CD1c-positive myeloid dendritic cell (primary cell): ENCODE measurements around the gene ZNF771.
A peak's percentile ranks its signal among the peaks of the same experiment; 100 is the strongest.
"Not testable (repeated sequence)": the region's sequence is repeated elsewhere in the genome, so short reads cannot be mapped to it uniquely, and the experiment has no call there.

Experiments used
- DNase-seq: peaks from one replicate; pipeline ENCODE4 v3.0.0-alpha.2; 2016; ENCODE audit errors: extremely low spot score

Gene ZNF771

DNA sequence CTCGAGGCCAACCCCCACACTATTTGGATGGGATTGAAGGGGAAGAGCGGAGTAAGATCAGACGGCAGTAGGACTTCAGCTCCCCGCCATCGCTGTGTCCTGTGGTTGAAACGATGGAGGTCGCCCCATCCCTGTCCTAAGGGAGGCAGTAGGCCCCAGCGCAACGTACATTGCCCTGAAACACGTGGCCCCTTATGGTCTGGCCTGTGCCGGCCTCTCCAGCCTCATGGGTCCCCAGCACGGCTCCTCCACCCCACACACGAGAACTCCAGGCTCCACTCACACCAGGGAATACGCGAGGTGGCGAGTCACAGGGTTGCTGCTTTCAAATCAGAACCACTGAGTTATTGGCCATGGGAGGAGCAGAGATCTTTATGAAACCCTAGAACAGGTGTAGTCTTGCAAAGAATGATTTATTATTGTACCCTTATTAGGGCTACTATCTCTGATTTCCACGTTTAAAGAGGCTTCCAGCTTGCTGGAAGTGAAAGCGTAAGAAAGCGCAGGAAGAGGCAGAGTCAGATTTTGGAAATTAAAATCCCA, 23.1 kb downstream of the ZNF771 start:
- no peak for DNase-seq

GRCh38 chr16:30434852-30435251, 27.4 kb downstream of the ZNF771 start:
- no peak for DNase-seq

DNA sequence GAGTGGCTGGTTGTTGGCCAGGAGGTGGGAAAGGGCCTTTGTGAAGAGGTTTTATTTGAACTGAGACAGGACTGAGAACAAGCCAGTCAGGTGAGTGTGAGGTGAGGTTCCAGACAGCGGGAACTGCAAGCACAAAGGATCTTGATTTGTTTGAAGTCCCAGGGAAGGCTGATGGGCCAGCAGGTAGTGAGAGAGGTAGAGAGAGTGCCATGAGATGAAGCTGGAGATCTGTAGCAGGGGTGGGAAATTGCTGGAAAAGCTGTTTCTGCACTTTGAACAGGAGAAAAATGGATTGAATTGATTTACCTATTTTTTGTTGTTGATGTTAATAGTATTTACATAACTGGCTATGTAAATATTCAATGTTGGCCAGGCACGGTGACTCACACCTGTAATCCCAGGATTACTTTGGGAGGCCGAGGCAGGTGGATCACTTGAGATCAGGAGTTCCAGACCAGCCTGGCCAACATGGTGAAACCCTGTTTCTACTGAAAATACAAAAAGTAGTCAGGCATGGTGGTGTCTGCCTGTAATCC, 30.2 kb downstream of the ZNF771 start:
- no peak for DNase-seq

DNA sequence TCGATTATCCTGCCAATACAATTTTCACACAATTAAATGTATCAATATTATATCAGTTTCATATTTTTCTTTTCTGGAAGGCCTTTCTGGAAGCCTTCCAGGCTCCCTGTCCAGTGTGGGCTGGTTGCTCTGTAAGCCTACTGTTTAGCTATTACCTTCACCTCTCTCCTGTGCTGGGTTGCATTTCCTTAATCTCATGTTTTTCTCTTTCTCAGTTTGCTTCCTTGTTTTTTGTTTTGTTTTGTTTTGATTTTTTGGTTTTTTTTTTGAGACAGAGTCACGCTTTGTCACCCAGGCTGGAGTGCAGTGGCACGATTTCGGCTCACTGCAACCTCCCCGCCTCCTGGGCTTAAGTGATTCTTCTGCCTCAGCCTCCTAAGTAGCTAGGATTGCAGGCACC, 31.4 kb downstream of the ZNF771 start:
- no peak for DNase-seq

- peak; percentile 63 for DNase-seq
These were observed 32.4 kb downstream of the ZNF771 start for GRCh38 chr16:30439720-30440348.

DNA sequence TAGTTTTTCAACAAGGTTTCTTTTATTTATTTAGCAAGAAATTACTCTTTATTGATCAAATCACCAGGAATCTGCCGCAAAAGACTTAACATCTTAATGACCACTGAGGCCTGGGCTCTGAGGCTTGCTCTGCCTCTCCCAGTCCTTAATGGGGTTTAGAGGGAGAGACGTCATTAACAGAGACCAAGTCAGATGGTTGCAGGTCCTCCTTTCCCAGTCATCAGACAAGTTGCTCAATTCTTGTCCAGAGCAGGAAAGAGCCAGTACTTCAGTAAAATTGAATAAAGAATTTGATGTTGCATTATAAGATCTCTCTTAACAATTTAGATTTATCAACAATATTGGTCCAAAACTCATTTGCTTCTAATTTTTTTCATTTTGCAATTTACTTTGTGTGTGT, 36.2 kb downstream of the ZNF771 start:
- no peak for DNase-seq

GRCh38 chr16:30444231-30445148, 37.1 kb downstream of the ZNF771 start:
- DNase-seq, result no peak

DNA sequence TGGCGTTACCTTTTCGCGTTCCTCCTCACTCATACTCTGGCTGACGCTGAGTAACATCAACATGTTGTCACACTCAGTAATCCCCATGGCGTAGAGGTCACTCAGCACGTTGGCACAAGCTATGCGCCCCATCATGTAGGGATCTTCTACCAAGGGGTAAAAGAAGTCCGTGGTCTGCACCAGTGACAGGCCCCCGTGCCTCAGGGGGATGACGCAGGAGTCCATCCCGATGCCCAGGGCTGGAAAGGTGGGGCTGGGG, 37.7 kb downstream of the ZNF771 start:
- no peak for DNase-seq

DNA sequence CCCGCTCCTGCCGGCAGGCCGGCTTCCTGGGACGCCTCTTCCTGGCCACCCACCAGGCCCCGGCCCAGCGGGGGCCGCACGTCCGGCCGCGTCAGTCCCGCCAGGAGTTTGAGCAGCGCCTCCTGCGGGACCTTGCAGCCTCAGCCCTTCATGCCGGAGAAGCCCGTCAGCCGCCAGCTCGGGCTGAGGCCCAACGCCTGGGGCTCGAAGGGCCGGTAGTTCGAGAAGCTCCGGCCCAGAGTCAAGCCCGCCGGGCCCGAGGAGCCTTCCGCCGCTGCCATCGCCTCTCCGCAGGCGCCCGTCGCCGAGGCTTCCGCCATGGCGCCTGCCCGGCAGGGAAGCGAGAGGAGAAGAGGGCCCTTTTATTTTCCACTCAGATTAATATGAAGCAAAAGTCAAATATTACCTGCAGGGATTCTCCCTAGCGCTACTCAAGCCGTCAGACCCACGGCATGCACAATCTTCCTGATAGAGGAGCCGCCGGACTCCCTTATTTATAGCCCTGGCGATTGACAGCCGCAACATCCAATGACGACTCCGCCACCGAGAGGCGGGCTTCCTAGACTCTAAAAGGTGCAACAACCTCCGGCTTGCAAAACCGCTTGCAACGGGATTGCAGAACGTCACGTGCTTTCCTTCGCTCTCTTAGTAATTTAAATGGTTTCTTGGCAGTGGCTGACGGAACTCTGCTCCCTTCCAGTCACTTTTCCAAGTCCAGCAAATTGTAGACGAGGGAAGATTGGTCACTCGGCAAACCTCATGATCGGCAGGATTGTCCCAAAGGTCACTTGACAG, 38.2 kb downstream of the ZNF771 start, which contains the start of gene SEPHS2:
SEPHS2 (minus strand) TSS at position 467 of the 795 bp plus-strand sequence; CDS start at position 320, 147 bp downstream.
- DNase-seq, result peak; percentile 99

DNA sequence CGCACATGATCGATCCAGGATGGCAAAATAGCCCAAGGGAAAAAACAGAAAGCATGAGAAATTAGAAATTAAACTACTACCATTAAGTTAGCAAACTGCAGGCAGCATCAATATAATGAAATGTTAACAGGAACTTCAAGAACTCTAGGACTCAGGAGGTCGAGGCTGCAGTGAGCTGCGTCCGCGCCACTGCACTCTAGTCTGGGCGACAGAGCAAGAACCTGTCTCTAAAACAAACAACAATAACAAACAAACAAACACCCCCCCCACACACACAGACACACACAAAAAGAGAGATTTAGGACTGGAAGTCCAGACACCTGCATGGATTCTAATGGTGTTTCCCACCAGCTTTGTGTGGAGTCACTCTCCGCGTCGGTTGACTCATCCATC, 38.8 kb downstream of the ZNF771 start:
- no peak for DNase-seq

DNA sequence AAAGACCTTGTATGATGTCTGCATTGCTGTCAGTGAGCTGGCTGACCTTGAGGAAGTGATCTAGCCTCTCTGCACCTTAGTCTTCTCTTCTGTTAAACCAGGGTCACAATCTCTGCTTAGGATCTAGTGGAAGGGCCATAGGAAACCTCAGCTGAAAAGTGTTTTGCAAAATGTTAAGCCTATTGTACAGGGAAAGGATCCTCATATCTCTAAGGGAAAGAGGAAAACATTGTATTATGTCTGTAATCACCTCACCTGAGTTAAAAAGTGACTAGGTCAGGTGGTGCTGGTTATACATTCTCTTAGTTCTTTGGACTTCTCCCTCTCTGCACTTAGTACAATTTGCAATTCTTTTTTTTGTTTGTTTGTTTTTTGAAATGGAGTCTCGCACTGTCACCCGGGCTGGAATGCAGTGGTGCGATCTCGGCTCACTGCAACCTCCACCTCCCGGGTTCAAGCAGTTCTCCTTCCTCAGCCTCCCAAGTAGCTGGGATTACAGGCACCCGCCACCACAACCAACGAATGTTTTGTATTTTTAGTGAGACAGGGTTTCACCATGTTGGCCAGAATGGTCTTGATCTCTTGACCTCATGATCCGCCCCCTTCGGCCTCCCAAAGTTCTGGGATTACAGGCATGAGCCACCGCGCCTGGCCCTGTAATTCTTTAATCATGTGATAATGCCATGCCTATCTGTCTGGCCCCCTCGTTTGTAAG, 40.3 kb downstream of the ZNF771 start:
- no peak for DNase-seq

GRCh38 chr16:30449116-30449435, 41.7 kb downstream of the ZNF771 start:
- no peak for DNase-seq

- DNase-seq, result not testable (repeated sequence)
These were observed 45.5 kb downstream of the ZNF771 start for GRCh38 chr16:30452709-30453580.

DNA sequence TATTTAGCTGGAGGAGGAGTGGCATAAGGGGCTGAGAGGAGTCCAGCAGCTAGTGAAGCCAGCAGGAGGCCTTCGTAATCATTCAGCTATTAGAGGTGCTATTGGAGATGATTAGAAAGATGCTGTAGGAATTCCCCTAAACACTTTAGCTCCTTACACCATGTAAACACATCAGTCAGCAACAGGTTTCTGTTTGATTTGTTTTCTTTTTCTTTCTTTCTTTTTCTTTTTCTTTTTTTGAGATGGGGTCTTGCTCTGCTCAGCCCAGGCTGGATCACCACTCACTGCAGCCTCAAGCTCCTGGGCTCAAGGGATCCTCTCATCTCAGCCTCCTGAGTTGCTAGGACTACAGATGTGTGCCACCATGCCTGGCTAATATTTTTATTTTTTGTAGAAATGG, 48.9 kb downstream of the ZNF771 start:
- DNase-seq, result no peak

DNA sequence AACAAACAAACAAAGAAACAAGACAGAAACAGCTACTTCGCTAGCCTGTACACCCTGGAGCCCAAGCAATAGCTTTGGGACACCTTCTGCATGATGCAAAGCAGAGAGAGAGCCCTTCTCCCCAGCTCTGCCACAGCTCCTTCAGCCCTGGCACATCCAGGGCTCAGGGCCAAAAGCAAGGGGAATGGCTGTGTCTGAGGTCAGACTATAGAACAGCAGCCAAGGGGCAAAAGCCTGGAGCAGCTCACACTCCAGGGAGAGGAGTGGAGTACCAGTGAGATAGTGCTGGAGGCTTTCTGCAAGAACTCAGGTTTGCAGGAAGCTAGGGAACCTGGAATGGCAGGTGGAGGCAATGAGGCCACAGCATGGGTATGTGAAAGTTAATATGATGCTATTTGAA, 49.9 kb downstream of the ZNF771 start:
- DNase-seq, result no peak

- DNase-seq, result no peak
These were observed 50.5 kb downstream of the ZNF771 start for GRCh38 chr16:30457743-30458560.

DNA sequence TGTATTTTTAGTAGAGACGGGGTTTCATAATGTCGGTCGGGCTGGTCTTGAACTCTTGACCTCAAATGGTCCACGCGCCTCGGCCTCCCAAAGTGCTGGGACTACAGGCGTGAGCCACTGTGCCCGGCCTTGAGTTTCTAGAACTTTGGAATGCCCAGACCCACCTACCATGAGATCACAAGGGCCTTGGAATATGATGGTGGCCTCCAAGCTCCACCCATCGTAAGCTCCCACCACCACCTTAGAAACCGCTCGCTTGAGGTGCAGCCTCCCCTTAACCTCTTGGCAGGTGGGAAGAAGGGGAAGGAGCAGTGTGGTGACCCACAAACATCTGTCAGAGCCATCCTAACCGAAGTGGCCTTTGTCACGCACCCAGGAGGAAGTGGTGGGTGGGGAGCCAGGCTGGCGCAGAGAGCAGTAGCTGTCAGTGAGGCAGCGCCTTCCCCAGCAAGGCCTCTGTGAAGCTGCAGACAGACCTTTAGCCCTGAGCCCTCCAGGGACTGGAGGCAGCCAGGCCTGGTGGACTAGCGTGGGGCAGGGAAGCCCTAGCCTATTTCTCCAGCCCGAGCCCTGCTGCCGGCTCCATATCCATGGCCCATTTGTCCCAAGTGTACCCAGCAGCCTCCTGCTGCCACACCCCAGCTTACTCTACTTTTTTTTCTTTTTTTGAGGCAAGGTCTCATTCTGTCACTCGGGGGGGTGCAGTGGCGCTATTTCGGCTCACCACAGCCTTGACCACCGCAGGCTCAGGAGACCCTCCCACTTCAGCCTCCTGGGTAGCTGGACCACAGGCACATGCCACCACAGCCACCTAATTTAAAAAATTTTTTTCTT, 51.4 kb downstream of the ZNF771 start:
- peak; percentile 93 for DNase-seq

DNA sequence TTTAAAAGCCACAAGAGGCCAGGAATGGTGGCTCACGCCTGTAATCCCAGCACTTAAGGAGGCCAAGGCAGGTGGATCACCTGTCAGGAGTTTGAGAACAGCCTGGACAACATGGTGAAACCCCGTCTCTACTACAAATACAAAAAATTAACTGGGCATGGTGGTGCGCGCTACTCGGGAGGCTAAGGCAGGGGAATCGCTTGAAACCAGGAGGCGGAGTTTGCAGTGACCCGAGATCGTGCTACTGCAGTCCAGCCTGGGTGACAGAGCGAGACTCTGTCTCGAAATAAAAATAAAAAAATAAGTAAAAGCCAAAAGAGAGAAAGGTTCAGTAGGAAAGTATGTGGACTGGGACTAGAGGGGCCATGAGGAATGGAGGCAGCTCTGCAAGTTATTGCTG, 52.0 kb downstream of the ZNF771 start:
- no peak for DNase-seq

GRCh38 chr16:30461426-30461825, 54.0 kb downstream of the ZNF771 start:
- DNase-seq, result peak; percentile 24
